ENCODE measurements around the gene PKP2.
"Not testable (repeated sequence)": the region's sequence is repeated elsewhere in the genome, so short reads cannot be mapped to it uniquely, and the experiment has no call there.

The PKP2 gene

DNA sequence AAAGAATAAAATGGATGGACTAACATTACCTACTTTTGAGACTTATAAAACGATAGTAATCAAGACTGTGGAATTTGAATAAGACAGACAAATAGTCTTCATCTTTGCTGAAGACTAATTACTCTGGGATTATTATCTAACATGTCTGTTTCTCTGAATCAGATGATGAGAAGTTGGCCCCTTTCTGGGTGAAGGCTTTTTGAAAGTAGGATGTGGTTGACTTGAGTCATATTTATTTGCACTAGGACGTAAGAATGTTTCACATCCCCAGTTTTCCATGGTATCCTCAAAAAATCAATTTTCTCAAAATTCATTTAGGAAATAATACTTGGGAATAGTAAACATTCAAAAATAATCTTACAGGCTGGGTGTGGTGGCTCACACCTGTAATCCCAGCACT, 31.8 kb downstream of the PKP2 start:
- no peak overlapping the region for H3K4me3 ChIP-seq (ENCODE audit: low read depth, low read length)

DNA sequence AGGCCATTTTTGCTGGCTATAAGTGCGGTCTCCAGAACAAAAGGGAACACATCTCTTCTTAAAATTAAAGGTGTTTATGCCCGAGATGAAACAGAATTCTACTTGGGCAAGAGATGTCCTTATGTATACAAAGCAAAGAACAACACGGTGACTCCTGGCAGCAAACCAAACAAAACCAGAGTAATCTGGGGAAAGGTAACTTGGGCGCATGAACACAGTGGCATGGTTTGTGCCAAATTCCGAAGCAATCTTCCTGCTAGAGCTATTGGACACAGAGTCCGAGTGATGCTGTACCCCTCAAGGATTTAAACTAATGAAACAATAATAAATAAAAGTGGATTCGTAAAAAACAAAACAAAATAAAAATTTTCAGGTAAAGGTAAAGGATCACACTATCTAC, 33.4 kb downstream of the PKP2 start:
- no peak overlapping the region for H3K4me3 ChIP-seq (ENCODE audit: low read depth, low read length)

DNA sequence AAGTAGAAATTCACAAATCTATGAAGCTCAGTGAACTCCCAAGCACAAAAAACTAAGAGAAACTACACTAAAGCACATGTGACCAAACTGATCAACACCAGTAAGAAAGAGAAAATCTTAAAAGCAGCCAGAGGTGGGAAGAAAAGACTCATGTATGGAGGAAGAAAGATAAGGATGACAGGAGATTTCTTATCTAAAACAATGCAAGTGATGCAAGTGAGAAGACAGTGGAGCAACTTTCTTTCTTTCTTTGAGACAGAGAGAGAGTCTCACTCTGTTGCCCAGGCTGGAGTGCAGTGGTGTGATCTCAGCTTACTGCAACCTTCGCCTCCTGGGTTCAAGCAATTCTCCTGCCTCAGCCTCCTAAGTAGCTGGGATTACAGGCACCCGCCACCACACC, 34.9 kb downstream of the PKP2 start:
- not testable (repeated sequence) for H3K4me3 ChIP-seq (ENCODE audit: low read depth, low read length)

DNA sequence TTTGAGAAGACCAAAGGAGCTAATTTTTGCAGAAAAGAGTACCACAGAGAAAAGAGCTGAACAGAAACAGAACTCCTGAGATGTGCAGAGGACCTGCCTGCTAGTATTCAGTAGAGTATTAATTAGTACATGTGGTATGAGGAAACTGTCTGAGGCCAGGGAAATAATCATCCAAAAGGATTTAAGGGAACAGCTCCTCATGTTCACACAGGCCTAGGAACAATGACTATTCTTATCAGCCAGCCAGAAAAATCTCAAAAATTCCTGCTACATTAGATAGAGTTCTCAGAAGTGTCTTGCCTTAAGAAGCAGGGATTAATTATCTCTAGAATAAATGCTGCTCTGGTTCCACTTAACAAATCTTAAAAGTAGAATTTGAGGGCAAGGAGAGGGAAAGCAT, 36.4 kb downstream of the PKP2 start:
- no peak overlapping the region for H3K4me3 ChIP-seq (ENCODE audit: low read depth, low read length)

DNA sequence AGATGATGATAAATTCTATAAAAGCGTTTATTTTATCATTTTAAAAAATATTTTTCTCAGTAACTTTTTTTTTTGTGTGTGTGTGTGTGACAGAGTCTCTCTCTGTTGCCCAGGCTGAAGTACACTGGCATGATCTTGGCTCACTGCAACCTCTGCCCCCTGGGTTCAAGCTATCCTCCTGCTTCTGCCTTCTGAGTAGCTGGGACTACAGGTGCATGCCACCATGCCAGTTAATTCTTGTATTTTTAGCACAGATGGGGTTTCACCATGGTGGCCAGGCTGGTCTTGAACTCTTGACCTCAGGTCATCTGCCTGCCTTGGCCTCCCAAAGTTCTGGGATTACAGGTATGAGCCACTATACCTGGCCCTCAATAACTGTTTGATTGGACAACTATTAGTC, 37.2 kb downstream of the PKP2 start:
- H3K4me3 ChIP-seq (ENCODE audit: low read depth, low read length) = no peak overlapping the region

DNA sequence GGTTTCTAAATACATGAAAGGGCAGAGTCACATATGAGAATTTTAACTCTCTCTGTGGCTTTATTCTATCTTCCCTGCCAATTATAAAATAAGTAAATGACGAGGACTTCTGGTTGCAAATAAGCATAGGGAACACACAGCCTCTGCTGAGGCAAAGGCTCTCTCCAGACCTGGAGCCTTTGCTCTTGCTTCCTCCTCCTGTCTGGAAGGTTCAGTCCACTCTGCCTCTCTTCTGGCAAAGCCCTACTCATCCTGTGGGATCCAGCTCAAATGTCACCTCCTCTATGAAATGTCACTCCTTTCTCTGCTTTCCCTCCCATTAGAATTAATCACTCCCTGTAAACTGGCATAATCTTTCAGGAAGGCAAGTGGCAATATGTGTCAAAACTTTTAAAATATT, 41.9 kb downstream of the PKP2 start:
- H3K4me3 ChIP-seq (ENCODE audit: low read depth, low read length) = no peak overlapping the region

DNA sequence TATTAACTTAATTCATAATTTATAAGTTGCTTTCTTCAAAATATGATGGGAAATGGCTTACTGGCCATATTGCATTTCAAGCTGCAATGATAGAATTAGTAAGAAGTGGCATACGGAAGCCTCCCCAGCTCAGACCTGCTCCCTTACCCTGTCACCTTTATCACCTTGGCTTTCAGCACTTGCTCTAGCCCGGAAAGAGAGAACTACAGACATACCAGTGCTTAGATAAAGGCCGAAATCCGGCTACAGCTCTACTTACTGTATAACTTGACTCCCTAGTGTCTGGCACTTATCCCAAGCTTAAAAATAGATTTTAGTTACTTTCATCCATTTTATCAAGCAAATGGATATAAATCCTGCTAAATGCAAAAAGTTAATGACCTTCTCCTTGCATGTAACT, 42.5 kb downstream of the PKP2 start:
- no peak overlapping the region for H3K4me3 ChIP-seq (ENCODE audit: low read depth, low read length)

DNA sequence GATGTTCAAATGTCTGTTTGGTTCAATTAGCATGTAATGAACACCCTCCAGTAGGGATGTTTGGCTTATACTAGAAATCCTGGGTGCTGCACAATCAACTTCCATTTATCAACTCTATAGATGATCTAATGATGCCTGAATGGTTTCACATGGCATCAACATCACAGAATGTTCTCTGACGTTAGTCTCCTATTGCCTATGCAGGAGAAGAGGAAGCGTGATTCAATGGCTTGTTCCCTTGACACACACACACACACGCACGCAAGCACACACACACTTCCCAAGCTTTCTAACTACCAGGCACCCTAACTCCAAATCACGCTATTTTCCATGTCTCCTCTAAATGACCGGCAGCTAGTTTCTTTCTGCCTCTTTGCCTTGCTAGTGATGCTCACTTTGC, 49.3 kb downstream of the PKP2 start:
- no peak overlapping the region for H3K4me3 ChIP-seq (ENCODE audit: low read depth, low read length)

DNA sequence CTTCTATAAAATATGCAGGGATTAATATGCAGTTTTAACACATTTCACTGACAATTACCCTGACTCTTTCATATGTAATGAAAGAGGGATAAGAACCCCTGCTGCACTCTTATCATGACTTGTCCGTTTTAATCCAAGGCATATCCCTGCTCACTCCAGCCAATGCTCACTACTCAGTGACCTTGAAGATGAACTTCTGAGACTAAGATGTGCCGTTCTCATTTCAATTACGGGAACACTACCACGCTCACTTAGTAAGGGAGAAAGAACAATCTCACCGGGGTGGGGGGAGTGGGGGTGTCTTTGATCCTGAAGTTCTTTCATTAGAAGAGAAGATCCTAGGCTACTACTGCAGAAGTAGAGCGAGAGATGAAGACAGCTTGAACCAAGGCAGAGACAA, 50.5 kb downstream of the PKP2 start:
- no peak overlapping the region for H3K4me3 ChIP-seq (ENCODE audit: low read depth, low read length)

DNA sequence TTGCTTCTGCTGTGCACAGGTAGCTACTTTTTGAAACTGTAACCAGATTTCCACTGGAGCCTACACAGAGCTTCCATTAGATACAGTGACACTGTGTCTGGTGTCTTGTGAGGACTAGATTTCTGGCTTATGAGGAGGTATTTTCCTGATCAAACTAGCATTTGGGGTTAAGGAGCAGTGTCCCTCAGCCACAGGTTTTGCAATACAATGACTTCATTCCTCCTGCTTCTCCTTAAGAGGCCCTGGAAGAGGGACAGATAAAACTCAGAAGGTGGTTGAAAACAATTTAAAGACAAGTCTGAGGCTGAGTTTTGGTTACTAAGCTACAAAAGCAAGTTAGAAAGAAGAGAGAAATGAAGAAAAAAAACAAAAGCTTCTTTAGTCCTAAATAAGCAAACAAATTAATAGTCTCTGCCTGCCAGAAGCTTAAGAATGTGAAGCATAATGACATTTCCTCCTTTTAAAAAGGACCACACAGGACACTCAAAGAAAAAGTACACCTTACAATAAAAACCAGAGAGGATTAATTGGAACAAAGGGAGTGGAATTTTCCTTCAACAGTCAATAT, 53.0 kb downstream of the PKP2 start:
- H3K4me3 ChIP-seq (ENCODE audit: low read depth, low read length) = no peak overlapping the region

DNA sequence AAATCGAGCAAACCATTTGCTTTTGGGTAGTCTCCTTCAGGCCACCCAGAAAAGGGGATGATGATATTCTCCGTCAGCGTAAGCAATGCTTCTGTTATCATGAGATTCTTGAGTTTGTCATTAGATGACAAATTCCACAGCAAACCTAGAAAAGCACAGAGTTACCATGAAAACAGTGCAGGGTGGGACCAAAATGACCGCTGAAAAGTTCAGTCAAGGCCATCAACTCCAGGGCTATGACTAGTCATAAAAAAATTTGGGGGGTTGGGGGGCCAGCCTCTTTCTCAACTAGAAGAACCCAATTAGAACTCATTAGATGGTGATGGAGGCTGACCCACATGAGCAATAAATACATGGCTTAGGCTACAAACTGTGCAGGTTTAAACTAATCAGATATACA, 55.5 kb downstream of the PKP2 start:
- no peak overlapping the region for H3K4me3 ChIP-seq (ENCODE audit: low read depth, low read length)

DNA sequence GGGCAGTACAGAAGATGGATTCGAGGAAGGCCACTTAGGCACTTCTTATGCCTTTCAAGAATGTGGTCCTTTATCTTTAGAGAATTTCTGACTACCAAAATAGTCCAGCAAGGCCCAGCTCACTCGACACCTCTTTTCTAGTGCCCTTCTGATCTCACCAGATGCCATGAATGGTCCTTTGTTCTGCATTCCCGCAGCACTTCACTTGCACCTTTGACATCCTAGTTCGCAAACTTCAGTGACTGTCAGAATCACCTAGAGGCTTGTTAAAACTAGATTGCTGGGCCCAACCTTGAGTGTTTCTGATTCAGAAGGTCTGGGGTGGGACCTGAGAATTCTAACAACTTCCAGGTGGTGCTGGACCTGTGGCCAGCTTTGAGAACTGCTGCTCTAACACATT, 56.7 kb downstream of the PKP2 start:
- no peak overlapping the region for H3K4me3 ChIP-seq (ENCODE audit: low read depth, low read length)

DNA sequence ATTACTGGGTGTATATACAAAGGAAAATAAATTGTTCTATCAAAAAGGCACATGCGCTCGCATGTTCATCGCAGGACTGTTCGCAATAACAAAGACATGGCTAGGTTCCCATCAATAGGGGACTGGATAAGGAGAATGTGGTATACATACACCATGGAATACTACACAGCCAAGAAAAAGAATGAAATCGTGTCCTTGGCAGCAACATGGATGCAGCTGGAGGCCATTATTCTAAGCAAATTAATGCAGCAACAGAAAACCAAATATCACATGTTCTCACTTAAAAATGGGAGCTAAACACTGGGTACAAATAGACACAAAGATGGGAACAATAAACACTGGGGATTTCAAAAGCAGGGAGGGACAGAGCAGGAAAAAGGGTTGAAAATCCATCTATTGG, 58.6 kb downstream of the PKP2 start:
- no peak overlapping the region for H3K4me3 ChIP-seq (ENCODE audit: low read depth, low read length)

DNA sequence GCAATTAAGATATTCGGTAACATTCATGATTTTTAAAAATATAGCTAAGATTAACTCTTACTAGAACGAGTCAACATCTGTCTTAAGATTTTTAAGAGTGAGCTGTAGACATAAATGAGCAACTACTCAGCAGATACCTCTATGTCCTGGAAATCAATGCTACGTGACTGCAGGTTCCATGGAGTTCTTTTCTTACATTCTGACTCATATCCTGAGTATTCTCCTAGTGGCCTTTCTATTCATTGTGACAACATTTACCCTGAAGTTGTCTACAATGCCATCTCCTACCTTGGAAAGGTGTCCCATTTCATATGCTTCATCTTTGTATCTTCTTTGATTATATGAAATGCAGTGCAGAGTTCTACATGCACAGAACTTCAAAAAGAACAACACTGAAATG, 59.9 kb downstream of the PKP2 start:
- no peak overlapping the region for H3K4me3 ChIP-seq (ENCODE audit: low read depth, low read length)

DNA sequence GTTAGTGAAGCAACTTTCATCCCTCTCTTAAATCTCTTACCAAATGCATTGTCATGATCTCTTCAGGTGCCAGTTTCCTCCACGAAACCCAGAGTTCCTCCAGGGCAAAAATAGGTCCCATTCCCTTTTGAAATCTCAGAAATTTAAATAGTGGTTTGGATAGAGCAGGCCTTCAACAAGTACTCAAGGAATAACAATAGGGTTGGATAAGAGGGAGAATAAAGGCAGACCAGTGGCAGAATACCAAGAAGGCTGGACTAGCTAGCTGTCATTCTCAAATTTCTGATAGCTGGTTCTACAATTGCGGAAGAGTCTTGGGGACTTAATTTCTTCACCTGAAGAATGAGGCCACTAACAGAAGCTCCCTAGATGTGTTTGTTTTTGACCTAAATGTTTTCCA, 62.5 kb downstream of the PKP2 start:
- no peak overlapping the region for H3K4me3 ChIP-seq (ENCODE audit: low read depth, low read length)

DNA sequence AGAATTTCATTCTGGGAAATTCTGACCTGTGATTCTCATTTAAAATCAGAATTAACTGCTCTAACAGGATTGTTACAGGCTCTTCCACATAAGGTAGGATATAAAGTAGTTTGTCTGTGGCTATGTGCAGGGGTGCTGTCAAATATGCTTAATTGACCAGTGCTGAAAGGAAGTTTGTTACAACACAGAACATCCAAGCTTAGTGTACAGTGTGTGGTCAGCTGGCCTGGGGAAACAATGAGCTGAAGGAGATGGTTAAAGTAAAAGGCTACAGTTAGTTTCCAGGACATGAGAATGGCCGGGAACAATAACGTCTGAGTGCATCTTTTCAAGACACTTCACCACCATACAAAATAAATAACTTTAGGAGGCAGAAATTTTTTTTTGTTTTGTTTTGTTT, 68.0 kb downstream of the PKP2 start:
- H3K4me3 ChIP-seq (ENCODE audit: low read depth, low read length) = no peak overlapping the region

DNA sequence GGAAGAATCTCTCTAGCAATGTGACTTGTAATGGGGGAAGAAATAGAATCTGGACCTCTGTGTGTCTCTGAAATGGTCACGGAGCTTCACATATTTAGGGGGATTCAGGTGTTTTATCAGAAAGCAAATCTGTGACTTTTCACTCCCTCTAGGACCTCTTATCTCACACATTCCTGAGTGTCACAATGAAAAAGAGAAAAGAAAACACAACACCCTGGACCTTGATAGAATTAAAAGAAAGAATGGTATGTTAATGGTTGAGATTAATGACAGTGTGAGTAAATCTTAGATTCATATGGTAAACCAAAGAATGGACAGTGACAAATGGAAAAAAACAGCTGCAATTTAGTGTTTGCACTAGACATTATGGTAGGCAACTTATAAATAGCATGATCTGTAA, 68.5 kb downstream of the PKP2 start:
- no peak overlapping the region for H3K4me3 ChIP-seq (ENCODE audit: low read depth, low read length)

DNA sequence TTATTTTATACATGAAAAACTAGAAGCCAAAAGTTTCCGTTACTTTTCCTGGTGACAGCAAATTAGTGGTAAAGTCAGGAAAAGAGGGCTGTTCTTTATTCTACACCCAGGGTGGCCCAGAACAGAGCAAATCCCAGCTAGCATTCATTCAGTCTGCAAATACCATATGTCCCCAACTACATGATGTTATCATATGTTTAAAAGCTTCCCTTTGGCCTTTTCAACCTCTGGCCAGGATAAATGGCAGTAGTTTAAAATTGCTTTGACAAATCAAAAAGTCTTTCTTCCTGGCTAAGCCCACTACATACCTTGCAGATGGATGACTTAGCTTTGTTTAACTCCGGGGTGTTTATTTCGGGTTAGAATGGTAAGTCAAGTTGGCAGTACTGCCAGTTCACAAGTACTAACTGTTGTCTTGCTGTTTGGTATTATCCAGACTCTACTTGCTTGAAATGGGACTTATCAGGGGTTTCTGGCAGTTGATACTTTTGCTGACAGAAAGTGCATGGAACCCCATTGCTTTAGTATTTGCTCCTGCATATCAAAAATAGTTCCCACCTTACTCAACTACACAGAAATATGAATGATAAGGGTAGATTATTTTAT, 69.7 kb downstream of the PKP2 start:
- H3K4me3 ChIP-seq (ENCODE audit: low read depth, low read length) = no peak overlapping the region

DNA sequence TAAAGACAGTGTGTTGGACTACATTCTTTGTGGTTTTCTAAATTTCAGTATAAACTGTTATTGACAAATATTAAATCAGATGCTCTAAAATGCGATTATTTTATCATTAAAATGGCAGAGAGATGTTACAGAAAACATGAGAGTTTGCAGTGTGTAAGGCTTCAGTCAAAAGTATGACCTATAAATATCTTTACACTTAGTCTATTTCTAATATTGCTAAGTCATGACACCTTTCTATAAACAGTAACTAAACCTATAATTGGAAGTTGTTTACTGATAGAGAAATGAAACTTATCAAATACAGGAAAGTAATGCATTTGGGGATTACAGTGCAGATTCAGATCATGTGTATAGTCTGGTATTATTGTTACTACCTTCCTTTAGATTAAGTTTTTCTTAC, 72.0 kb downstream of the PKP2 start:
- no peak overlapping the region for H3K4me3 ChIP-seq (ENCODE audit: low read depth, low read length)

DNA sequence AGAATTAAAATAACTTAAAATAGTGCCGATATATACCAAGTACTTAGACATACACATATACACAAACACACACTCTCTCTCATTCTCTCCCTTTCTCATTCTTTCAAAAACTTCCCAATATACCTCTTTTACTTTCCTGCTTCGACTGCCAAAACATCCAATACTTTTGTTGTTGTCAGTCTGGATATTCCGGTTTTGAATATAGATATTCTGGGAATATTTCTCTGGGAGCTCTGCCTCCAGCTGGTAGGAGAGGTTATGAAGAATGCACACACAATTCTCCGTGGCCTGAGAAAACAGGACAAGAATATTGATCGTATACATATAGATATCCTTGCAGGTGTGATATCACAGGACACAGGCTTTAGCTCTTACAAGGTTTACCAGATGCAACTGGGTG, 74.2 kb downstream of the PKP2 start:
- no peak overlapping the region for H3K4me3 ChIP-seq (ENCODE audit: low read depth, low read length)

DNA sequence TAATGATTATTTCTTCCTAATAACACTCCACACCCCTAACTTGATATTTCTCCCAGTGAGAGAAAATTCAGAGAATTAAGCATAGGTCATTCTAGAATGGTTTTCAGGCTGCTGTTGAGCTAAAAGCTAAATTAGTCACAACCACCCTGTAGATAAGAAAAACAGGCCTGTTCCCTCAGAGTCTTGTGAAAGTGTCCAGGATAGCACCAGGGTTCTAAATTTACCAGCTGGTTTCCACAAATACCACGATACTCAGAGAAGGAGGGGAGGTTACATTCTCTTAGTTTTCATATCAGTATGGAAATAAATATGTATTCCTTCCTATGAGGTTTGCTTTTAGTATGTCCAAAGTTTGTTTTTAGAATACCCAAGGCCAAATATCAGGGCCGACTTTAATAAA, 74.9 kb downstream of the PKP2 start:
- H3K4me3 ChIP-seq (ENCODE audit: low read depth, low read length) = no peak overlapping the region

DNA sequence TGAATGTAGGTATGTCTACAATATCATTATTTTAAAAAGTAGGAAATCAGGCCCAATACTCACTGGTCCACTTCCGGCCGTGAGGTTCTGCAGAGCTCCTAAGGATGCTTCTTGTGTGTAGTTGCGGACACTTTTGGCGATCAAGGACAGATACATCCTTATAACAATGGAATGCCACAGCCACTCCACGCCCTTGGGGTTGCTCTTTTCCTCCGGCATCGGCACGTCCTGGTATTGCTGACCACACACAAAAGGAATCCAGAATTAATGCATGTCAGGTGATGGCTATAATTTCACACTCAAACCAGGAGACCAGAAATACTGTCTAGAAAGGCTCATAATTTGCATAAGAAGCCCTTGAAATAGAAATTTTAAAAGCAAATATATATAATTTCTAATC, 75.3 kb downstream of the PKP2 start:
- no peak overlapping the region for H3K4me3 ChIP-seq (ENCODE audit: low read depth, low read length)

DNA sequence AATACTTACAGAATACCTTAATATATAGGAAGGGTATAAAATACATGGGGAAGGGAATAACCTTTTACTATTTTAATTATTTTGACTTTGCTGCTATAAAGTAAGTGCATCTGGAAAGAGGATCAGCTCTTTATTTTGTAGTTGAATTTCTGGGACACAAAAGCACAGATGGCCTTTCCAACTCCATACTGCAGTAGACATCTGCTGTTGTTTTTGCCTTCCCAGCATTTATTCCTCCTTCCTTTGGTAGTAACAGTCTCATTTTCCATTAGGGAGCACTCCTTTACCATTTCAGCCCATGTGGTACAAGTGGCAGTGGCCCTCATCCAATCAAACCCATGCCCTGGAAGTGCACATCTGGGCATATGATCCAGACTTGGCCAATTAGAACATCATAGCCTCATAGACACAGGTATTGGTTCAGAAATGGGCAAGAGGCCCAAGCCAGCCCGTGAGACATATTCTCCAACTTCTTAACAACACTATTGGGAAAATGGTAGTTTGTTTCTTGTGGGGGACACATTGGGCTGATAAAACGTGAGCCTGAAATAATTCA, 76.1 kb downstream of the PKP2 start:
- H3K4me3 ChIP-seq (ENCODE audit: low read depth, low read length) = no peak overlapping the region
